A549 (cell line): Measurements from ENCODE around the gene C4orf54.

Experiments
- CBX2 ChIP-seq: fragments of 200-600 bp; sonication (generic); IDR thresholded peaks from 2 replicates; pipeline ENCODE4 v1.6.1; 2016; ENCODE audit warnings: low read depth, mild to moderate bottlenecking, borderline replicate concordance
- CBX8 ChIP-seq: fragments of 200-600 bp; sonication (generic); IDR thresholded peaks from 2 replicates; pipeline ENCODE4 v1.6.1; 2016

- TF ChIP-seq CBX2 = no peak
- TF ChIP-seq CBX8 = no peak
These were observed 27.6 kb downstream of the C4orf54 start for GRCh38 chr4:99629962-99630554.
